Endothelial cell of umbilical vein (primary cell): Measurements from ENCODE around the gene TSPAN15. TPM values are rescaled to one million over a fixed set of nuclear protein-coding genes. Genes with fewer than 3 reads are reported as not detected.
A peak's percentile ranks its signal among the peaks of the same experiment; 100 is the strongest.

ENCODE experiments used
- BruUV-seq: library from RNA; stranded (reverse); fragments of 400-500 nt; replicated peaks from 2 replicates; lab custom pipeline; 2021; lab: Mats Ljungman, UMichigan
- CTCF ChIA-PET: fragments of 300-600, 350-600 bp; sonication (Branson Sonifier 250); formaldehyde crosslinking; loops from one replicate; lab custom pipeline; 2021; ENCODE audit warnings: antibody characterized with exemption, inconsistent platforms; lab: Charles Lee
- POLR2A ChIA-PET: fragments of 300-600, 350-600 bp; sonication (Branson Sonifier 250); formaldehyde crosslinking; loops from one replicate; lab custom pipeline; 2021; ENCODE audit warnings: antibody characterized with exemption, inconsistent platforms; lab: Charles Lee
- DNase-seq: peaks from one replicate; pipeline ENCODE4 v3.0.0-alpha.2; 2011; ENCODE audit warnings: low read depth, low spot score
- FAIRE-seq: peaks from 2 replicates; lab custom pipeline; 2011; peaks lifted over from hg19 to GRCh38; lab: Jason Lieb, UNC
- H2AFZ ChIP-seq: 2 replicates; pipeline ENCODE4 v1.6.0; 2012; ENCODE audit warnings: low read depth, low read length, control low read depth, inconsistent platforms
- H3K27ac ChIP-seq: 2 replicates; pipeline ENCODE4 v1.5.1; 2011; ENCODE audit warnings: low read depth, mild to moderate bottlenecking, control low read depth, low read length, moderate library complexity; ENCODE audit not compliant: insufficient read depth
- H3K27me3 ChIP-seq, 2 experiments: 2 replicates each; pipeline versions ENCODE4 v1.6.0 to v1.6.1; 2011; ENCODE audit warnings: low read length in 2 of 2, mixed read lengths in 1 of 2; ENCODE audit not compliant: control insufficient read depth in 2 of 2, insufficient read depth in 2 of 2
- H3K36me3 ChIP-seq, 2 experiments: 2 replicates in 1 of 2; 3 replicates in 1 of 2; pipeline ENCODE4 v1.5.1; 2011; ENCODE audit warnings: low read length in 2 of 2, mild to moderate bottlenecking in 1 of 2, moderate library complexity in 1 of 2; ENCODE audit not compliant: control insufficient read depth in 2 of 2, insufficient read depth in 2 of 2; ENCODE audit errors: extremely low read depth in 1 of 2
- H3K4me1 ChIP-seq: 3 replicates; pipeline ENCODE4 v1.5.1; 2011; ENCODE audit warnings: mild to moderate bottlenecking, low read length; ENCODE audit not compliant: control insufficient read depth, insufficient read depth; ENCODE audit errors: extremely low read depth
- H3K4me2 ChIP-seq: 2 replicates; pipeline ENCODE4 v1.6.1; 2011; ENCODE audit warnings: low read length, control low read depth, mixed read lengths; ENCODE audit not compliant: insufficient read depth
- H3K4me3 ChIP-seq, 3 experiments: fragments of 200-600 bp in 1 of 3; sonication (generic), shearing (Covaris generic) in 1 of 3; replicated peaks in 1 of 3; 2 replicates each; pipeline ENCODE4 v1.5.1; 2011 to 2016; ENCODE audit warnings: control low read depth in 3 of 3, low read length in 3 of 3, mild to moderate bottlenecking in 2 of 3, inconsistent platforms in 1 of 3, low read depth in 1 of 3, moderate library complexity in 1 of 3; ENCODE audit not compliant: insufficient read depth in 1 of 3
- H3K79me2 ChIP-seq: 2 replicates; pipeline ENCODE4 v1.6.0; 2012; ENCODE audit warnings: low read length, inconsistent platforms; ENCODE audit not compliant: control insufficient read depth, insufficient read depth
- H3K9ac ChIP-seq: replicated peaks from 2 replicates; pipeline ENCODE3; 2011; ENCODE audit warnings: low read length, control low read depth; ENCODE audit not compliant: insufficient read depth; ENCODE audit errors: extremely low read depth
- H3K9me1 ChIP-seq: replicated peaks from 3 replicates; pipeline ENCODE4 v1.6.0; 2011; ENCODE audit warnings: mild to moderate bottlenecking, low read length; ENCODE audit not compliant: control insufficient read depth, insufficient read depth; ENCODE audit errors: extremely low read depth
- H3K9me3 ChIP-seq: replicated peaks from 2 replicates; pipeline ENCODE4 v1.5.1; 2012; ENCODE audit warnings: low read length, inconsistent platforms; ENCODE audit not compliant: control insufficient read depth, insufficient read depth
- H4K20me1 ChIP-seq: replicated peaks from 2 replicates; pipeline ENCODE3; 2011; ENCODE audit warnings: mild to moderate bottlenecking, low read length; ENCODE audit not compliant: control insufficient read depth, insufficient read depth; ENCODE audit errors: extremely low read depth
- EZH2 ChIP-seq: IDR thresholded peaks from 2 replicates; pipeline ENCODE4 v1.6.1; 2012; ENCODE audit warnings: borderline replicate concordance, low read depth, mild to moderate bottlenecking, moderate library complexity, low read length, inconsistent platforms; ENCODE audit not compliant: severe bottlenecking
- FOS ChIP-seq: IDR thresholded peaks from 2 replicates; pipeline ENCODE4 v1.6.1; 2011; ENCODE audit warnings: mild to moderate bottlenecking, low read length, moderate library complexity, borderline replicate concordance; ENCODE audit not compliant: insufficient read depth
- GATA2 ChIP-seq: IDR thresholded peaks from 2 replicates; pipeline ENCODE4 v1.7.0; 2011; ENCODE audit warnings: low read depth, mild to moderate bottlenecking, moderate library complexity, mixed read lengths, low read length; ENCODE audit not compliant: insufficient read length, insufficient read depth
- JUN ChIP-seq: IDR thresholded peaks from 2 replicates; pipeline ENCODE4 v1.6.1; 2011; ENCODE audit warnings: borderline replicate concordance, low read depth; ENCODE audit not compliant: insufficient read length, insufficient read depth
- MYC ChIP-seq: IDR thresholded peaks from one replicate; pipeline ENCODE4 v1.6.1; 2011; ENCODE audit warnings: mild to moderate bottlenecking, low read depth, low read length
- POLR2A ChIP-seq: IDR thresholded peaks from 2 replicates; pipeline ENCODE4 v1.6.1; 2012; ENCODE audit warnings: low read depth, mild to moderate bottlenecking, control low read depth, low read length
- POLR2AphosphoS5 ChIP-seq: IDR thresholded peaks from 2 replicates; pipeline ENCODE4 v1.6.1; 2012; ENCODE audit warnings: low read depth, mild to moderate bottlenecking, control low read depth, low read length, moderate library complexity; ENCODE audit not compliant: insufficient read depth
- dilution Hi-C: fragments of 300-500 bp; cut with MboI; formaldehyde crosslinking; loops from one replicate; pipeline ENCODE4 v1.15.0; 2019; ENCODE audit warnings: low sequenced_read_pairs; ENCODE audit not compliant: extremely low pct_ligation_motif_present
- intact Hi-C: fragments of 100-400 bp; cut with micrococcal nuclease; formaldehyde crosslinking; loops from one replicate; pipeline ENCODE4 v1.10.0; 2022
- polyA plus RNA-seq, 4 experiments: library from polyadenylated mRNA; depleted of rRNA in 3 of 4; stranded (reverse) in 3 of 4; unstranded in 1 of 4; fragments of >200 nt; gene quantifications; 2 replicates each; pipeline versions ENCODE4 v1.2.1 to v1.2.3, GENCODE V29; 2011 to 2012; ENCODE audit warnings: missing spikeins in 1 of 4
- total RNA-seq: library from RNA; stranded (reverse); gene quantifications from 2 replicates; pipeline ENCODE4 v1.2.3, GENCODE V29; 2021
- TF ChIP-seq, protein P1 (sequence below), 2 donors: IDR thresholded peaks; 1 replicate in 1 of 2; 2 replicates in 1 of 2; pipeline ENCODE4 v1.5.1; 2011; ENCODE audit warnings: low read length in 2 of 2, mild to moderate bottlenecking in 2 of 2, moderate library complexity in 2 of 2, control low read depth in 1 of 2, inconsistent platforms in 1 of 2, low read depth in 1 of 2; ENCODE audit not compliant: insufficient read depth in 1 of 2; ENCODE audit errors: extremely low read depth in 1 of 2
- TF ChIP-seq, protein P2 (sequence below): IDR thresholded peaks from 2 replicates; pipeline ENCODE4 v1.6.1; 2011; ENCODE audit not compliant: insufficient read depth, insufficient read length

TSPAN15 gene
- total and polyA plus RNA-seq, 2 donors (not counting 3 experiments of a cell fraction or from before 2014, with no cell fraction given), result 78.4 to 189 TPM

DNA sequence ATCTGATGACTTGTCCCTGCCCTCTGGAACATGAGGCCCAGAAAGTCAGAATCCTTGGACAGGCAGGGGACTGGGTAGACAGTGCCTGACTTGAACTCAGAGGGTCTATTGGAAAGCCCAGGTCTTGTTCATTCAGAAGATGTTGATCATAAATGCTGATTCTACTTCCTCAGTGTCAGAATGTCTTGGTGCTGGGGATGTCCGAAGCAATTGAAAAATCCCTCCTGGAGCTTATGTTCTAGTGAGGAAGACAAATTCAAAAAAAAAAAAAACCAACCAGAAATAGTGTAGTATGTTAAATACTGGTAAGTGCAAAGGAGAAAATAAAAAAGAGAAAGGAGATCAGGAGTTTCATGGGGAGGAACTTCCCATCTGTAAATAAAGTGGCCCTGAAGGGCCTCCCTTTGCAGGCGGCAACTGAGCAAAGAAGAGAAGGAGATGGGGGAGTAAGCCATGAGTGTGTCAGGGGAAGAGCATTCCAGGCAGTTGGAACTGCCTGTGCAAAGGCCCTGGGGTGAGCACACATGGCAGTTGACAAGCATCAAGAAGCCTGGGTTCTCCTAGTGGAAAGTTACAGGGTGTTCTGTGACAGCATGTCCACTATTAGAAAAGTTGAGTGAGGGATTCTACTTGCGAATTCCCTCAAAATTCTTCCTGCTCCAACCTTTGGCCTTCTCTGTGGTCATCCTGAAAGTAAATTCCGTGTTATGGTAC, 30.7 kb downstream of the TSPAN15 start:
- dilution Hi-C loops, result no loop called here
- Histone ChIP-seq H3K4me1 (peaks cover 45% of the 10 kb centered on the region), H3K9me3 (no peaks in the 10 kb centered on the region), H3K27me3 (no peaks in the 10 kb centered on the region), H3K4me2 (no peak overlapping the region), H3K4me3 (no peak overlapping the region), H4K20me1 (no peaks in the 10 kb centered on the region), H2AFZ (no peak overlapping the region), H3K27ac (peak overlapping the region; percentile 1), H3K9ac (no peak overlapping the region), H3K36me3 (peaks cover 4 to 6% of the 10 kb centered on the region in 2 experiments), H3K9me1 (no peaks in the 10 kb centered on the region), H3K79me2 (no peaks in the 10 kb centered on the region)
- ChIA-PET CTCF (interaction anchor here (0.9 to 2.9 kb wide), 10 partner anchors 10 to 74 kb away, joined by 3 to 11 read pairs (median 6); no protein-coding TSS in a partner anchor), POLR2A (no interaction called here)
- DNase-seq (no peak), FAIRE-seq (no peak)
- BruUV-seq, result no TSS peak
- no peak for TF ChIP-seq MYC
- TF ChIP-seq, protein P1, sequence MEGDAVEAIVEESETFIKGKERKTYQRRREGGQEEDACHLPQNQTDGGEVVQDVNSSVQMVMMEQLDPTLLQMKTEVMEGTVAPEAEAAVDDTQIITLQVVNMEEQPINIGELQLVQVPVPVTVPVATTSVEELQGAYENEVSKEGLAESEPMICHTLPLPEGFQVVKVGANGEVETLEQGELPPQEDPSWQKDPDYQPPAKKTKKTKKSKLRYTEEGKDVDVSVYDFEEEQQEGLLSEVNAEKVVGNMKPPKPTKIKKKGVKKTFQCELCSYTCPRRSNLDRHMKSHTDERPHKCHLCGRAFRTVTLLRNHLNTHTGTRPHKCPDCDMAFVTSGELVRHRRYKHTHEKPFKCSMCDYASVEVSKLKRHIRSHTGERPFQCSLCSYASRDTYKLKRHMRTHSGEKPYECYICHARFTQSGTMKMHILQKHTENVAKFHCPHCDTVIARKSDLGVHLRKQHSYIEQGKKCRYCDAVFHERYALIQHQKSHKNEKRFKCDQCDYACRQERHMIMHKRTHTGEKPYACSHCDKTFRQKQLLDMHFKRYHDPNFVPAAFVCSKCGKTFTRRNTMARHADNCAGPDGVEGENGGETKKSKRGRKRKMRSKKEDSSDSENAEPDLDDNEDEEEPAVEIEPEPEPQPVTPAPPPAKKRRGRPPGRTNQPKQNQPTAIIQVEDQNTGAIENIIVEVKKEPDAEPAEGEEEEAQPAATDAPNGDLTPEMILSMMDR (IDR thresholded peaks at IDR 0.05; ENCODE audit: extremely low read depth in 1 of 2, insufficient read depth in 1 of 2, low read depth in 1 of 2, low read length in 2 of 2), result no peak
- TF ChIP-seq, protein P2, sequence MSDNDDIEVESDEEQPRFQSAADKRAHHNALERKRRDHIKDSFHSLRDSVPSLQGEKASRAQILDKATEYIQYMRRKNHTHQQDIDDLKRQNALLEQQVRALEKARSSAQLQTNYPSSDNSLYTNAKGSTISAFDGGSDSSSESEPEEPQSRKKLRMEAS, result no peak
- TF ChIP-seq GATA2, result no peak
- TF ChIP-seq POLR2A, result no peak
- TF ChIP-seq FOS, result no peak
- no peak for TF ChIP-seq JUN
- no peak for TF ChIP-seq POLR2AphosphoS5
- no peak for TF ChIP-seq EZH2
- intact Hi-C loops, result loop anchor here (2.0 kb wide), 1 partner anchor 17 kb away; no protein-coding TSS in a partner anchor
